Esophagus squamous epithelium (tissue), 4 donors: ENCODE results near the gene UNC93A.
"Not testable (repeated sequence)": the region's sequence is repeated elsewhere in the genome, so short reads cannot be mapped to it uniquely, and the experiment has no call there.

Experiments used
- CTCF ChIP-seq, 6 experiments: fragments of 450-650 bp in 4 of 6; fragments of 200-600 bp in 2 of 6; sonication (generic) in 2 of 6; IDR thresholded peaks; one replicate each; pipeline ENCODE4 v1.5.1; 2016 to 2019; ENCODE audit warnings: antibody characterized with exemption in 6 of 6, mild to moderate bottlenecking in 4 of 6, moderate library complexity in 4 of 6
- POLR2A ChIP-seq, 4 donors: fragments of 450-650 bp; IDR thresholded peaks; one replicate each; pipeline ENCODE4 v1.6.1; 2017; ENCODE audit warnings: antibody characterized with exemption in 4 of 4, mild to moderate bottlenecking in 4 of 4, moderate library complexity in 3 of 4

GRCh38 chr6:167280466-167280865, 10.6 kb upstream of the UNC93A start:
- not testable (repeated sequence) for TF ChIP-seq CTCF, POLR2A (IDR thresholded peaks at IDR 0.05)
